GM12878 (cell line): Measurements from ENCODE around the gene PRDX1. TPM values are rescaled to one million over a fixed set of nuclear protein-coding genes. Genes with fewer than 3 reads are reported as not detected.

ENCODE experiments used
- ATAC-seq: fragments of 200-7000 bp; cut with Tn5 transposase; 3 replicates; pipeline ENCODE4 v1.9.1; 2020; ENCODE audit warnings: mild to moderate bottlenecking, moderate library complexity
- BruUV-seq: library from RNA; stranded (reverse); fragments of 400-500 nt; replicated peaks from 2 replicates; lab custom pipeline; 2021; lab: Mats Ljungman, UMichigan
- CTCF ChIA-PET: fragments of 300-600 bp; sonication (Branson Sonifier 250); formaldehyde crosslinking; extraction: SDS; loops from one replicate; lab custom pipeline; 2021; ENCODE audit warnings: inconsistent platforms; lab: Yijun Ruan, JAX
- POLR2A ChIA-PET: fragments of 350-600 bp; formaldehyde crosslinking; extraction: SDS; loops from one replicate; lab custom pipeline; 2021; ENCODE audit warnings: inconsistent platforms; lab: Charles Lee
- RAD21 ChIA-PET: fragments of 300-600 bp; sonication (Branson Sonifier 250); formaldehyde crosslinking; loops from one replicate; lab custom pipeline; 2023; ENCODE audit warnings: antibody characterized with exemption; ENCODE audit not compliant: unreplicated experiment; lab: Charles Lee
- SMC1A ChIA-PET: fragments of 300-600 bp; sonication (Branson Sonifier 250); formaldehyde crosslinking; loops from one replicate; lab custom pipeline; 2023; ENCODE audit not compliant: unreplicated experiment, uncharacterized antibody; lab: Charles Lee
- DNase-seq: peaks from one replicate; pipeline ENCODE4 v3.0.0-alpha.2; 2011; ENCODE audit warnings: low read depth, low spot score
- FAIRE-seq: peaks from 3 replicates; lab custom pipeline; 2011; peaks lifted over from hg19 to GRCh38; lab: Jason Lieb, UNC
- H2AFZ ChIP-seq: 2 replicates; pipeline ENCODE4 v1.6.0; 2011; ENCODE audit warnings: low read depth, low read length, control low read depth; ENCODE audit not compliant: control insufficient read depth
- H3K27ac ChIP-seq: 2 replicates; pipeline ENCODE4 v1.5.1; 2011; ENCODE audit warnings: control low read depth; ENCODE audit not compliant: control insufficient read depth, insufficient read depth
- H3K27me3 ChIP-seq, 2 experiments: replicated peaks in 1 of 2; 2 replicates each; pipeline versions ENCODE4 v1.6.0 to v1.6.1; 2011; ENCODE audit warnings: low read length in 1 of 2; ENCODE audit not compliant: control insufficient read depth in 2 of 2, insufficient read depth in 2 of 2
- H3K36me3 ChIP-seq, 2 experiments: 2 replicates each; pipeline ENCODE4 v1.5.1; 2011; ENCODE audit warnings: low read length in 1 of 2; ENCODE audit not compliant: control insufficient read depth in 2 of 2, insufficient read depth in 2 of 2
- H3K4me1 ChIP-seq: 2 replicates; pipeline ENCODE4 v1.6.1; 2011; ENCODE audit warnings: mild to moderate bottlenecking, low read length, moderate library complexity, mixed read lengths; ENCODE audit not compliant: control insufficient read depth, insufficient read depth
- H3K4me2 ChIP-seq: 2 replicates; pipeline ENCODE4 v1.6.0; 2011; ENCODE audit warnings: control low read depth; ENCODE audit not compliant: control insufficient read depth, insufficient read depth
- H3K4me3 ChIP-seq: fragments of 200-600 bp; sonication (generic); 2 replicates; pipeline ENCODE4 v1.5.1; 2016
- H3K79me2 ChIP-seq: 2 replicates; pipeline ENCODE4 v1.6.0; 2011; ENCODE audit warnings: low read length; ENCODE audit not compliant: control insufficient read depth, insufficient read depth
- H3K9ac ChIP-seq: 2 replicates; pipeline ENCODE4 v1.8.0; 2011; ENCODE audit warnings: low read length, control low read depth, mixed read lengths; ENCODE audit not compliant: control insufficient read depth, insufficient read depth
- H3K9me3 ChIP-seq: replicated peaks from 3 replicates; pipeline ENCODE4 v1.5.1; 2011; ENCODE audit warnings: mild to moderate bottlenecking, low read length; ENCODE audit not compliant: control insufficient read depth, insufficient read depth
- H4K20me1 ChIP-seq: 2 replicates; pipeline ENCODE4 v1.6.0; 2011; ENCODE audit not compliant: control insufficient read depth, insufficient read depth
- ASH2L ChIP-seq: fragments of 300-600, 200-600 bp; sonication (generic); IDR thresholded peaks from 2 replicates; pipeline ENCODE4 v1.6.1; 2017; ENCODE audit warnings: low read depth, mild to moderate bottlenecking, borderline replicate concordance
- ATF2 ChIP-seq: IDR thresholded peaks from 2 replicates; pipeline ENCODE4 v1.6.1; 2012; ENCODE audit warnings: low read length, inconsistent platforms
- CREM ChIP-seq: IDR thresholded peaks from 2 replicates; pipeline ENCODE4 v1.6.1; 2014; ENCODE audit warnings: antibody characterized with exemption, low read depth
- ETV6 ChIP-seq, 2 experiments: fragments of 450-650 bp in 1 of 2; IDR thresholded peaks in 1 of 2; conservative IDR thresholded peaks in 1 of 2; 2 replicates each; pipeline ENCODE4 v1.6.1; 2014; ENCODE audit warnings: antibody characterized with exemption in 1 of 2, borderline replicate concordance in 1 of 2, low read depth in 1 of 2, mild to moderate bottlenecking in 1 of 2, moderate library complexity in 1 of 2
- HCFC1 ChIP-seq: fragments of 150-350 bp; IDR thresholded peaks from 2 replicates; pipeline ENCODE4 v1.6.1; 2014; ENCODE audit warnings: low read length
- HDGF ChIP-seq: fragments of 450-650 bp; IDR thresholded peaks from 2 replicates; pipeline ENCODE4 v1.6.1; 2016; ENCODE audit warnings: antibody characterized with exemption
- IKZF1 ChIP-seq: fragments of 450-650 bp; conservative IDR thresholded peaks from 2 replicates; pipeline ENCODE4 v1.6.1; 2017; ENCODE audit warnings: antibody characterized with exemption, mild to moderate bottlenecking
- JUNB ChIP-seq: IDR thresholded peaks from 2 replicates; pipeline ENCODE4 v1.6.1; 2016; ENCODE audit warnings: antibody characterized with exemption, mild to moderate bottlenecking
- MEF2A ChIP-seq: IDR thresholded peaks from 2 replicates; pipeline ENCODE4 v1.6.1; 2011; ENCODE audit warnings: low read depth, mild to moderate bottlenecking, low read length, moderate library complexity; ENCODE audit not compliant: insufficient read depth
- MEF2B ChIP-seq: fragments of 450-650 bp; IDR thresholded peaks from 2 replicates; pipeline ENCODE4 v1.6.1; 2018; ENCODE audit warnings: mild to moderate bottlenecking, moderate library complexity; ENCODE audit not compliant: partially characterized antibody, poor library complexity, severe bottlenecking
- MTA3 ChIP-seq: IDR thresholded peaks from 2 replicates; pipeline ENCODE4 v1.6.1; 2012; ENCODE audit warnings: low read length, inconsistent platforms, borderline replicate concordance
- NFIC ChIP-seq: IDR thresholded peaks from 2 replicates; pipeline ENCODE4 v1.6.1; 2012; ENCODE audit warnings: low read depth, mild to moderate bottlenecking, inconsistent platforms, low read length, moderate library complexity
- NFXL1 ChIP-seq: fragments of 450-650 bp; IDR thresholded peaks from 2 replicates; pipeline ENCODE4 v1.6.1; 2017; ENCODE audit warnings: antibody characterized with exemption, mild to moderate bottlenecking, borderline replicate concordance
- POLR2A ChIP-seq: IDR thresholded peaks from 2 replicates; pipeline ENCODE4 v1.6.1; 2011; ENCODE audit warnings: low read depth, mild to moderate bottlenecking, low read length
- POU2F2 ChIP-seq: IDR thresholded peaks from 3 replicates; pipeline ENCODE4 v1.6.1; 2011; ENCODE audit warnings: low read depth, mild to moderate bottlenecking, low read length, borderline replicate concordance
- RAD51 ChIP-seq: fragments of 450-650 bp; IDR thresholded peaks from 2 replicates; pipeline ENCODE4 v1.6.1; 2016; ENCODE audit warnings: moderate library complexity, mild to moderate bottlenecking, inconsistent platforms
- RUNX3 ChIP-seq: IDR thresholded peaks from 2 replicates; pipeline ENCODE4 v1.6.1; 2012; ENCODE audit warnings: low read length, inconsistent platforms
- SPI1 ChIP-seq: IDR thresholded peaks from 2 replicates; pipeline ENCODE4 v1.6.1; 2011; ENCODE audit warnings: low read depth, mild to moderate bottlenecking, low read length, moderate library complexity, borderline replicate concordance; ENCODE audit not compliant: insufficient read depth
- ZBED1 ChIP-seq: IDR thresholded peaks from 2 replicates; pipeline ENCODE4 v1.6.1; 2016; ENCODE audit warnings: borderline replicate concordance
- ZNF622 ChIP-seq: fragments of 450-650 bp; IDR thresholded peaks from 2 replicates; pipeline ENCODE4 v1.6.1; 2017; ENCODE audit warnings: mild to moderate bottlenecking, inconsistent platforms
- ZSCAN29 ChIP-seq: fragments of 450-650 bp; IDR thresholded peaks from 2 replicates; pipeline ENCODE4 v1.6.1; 2017; ENCODE audit warnings: mild to moderate bottlenecking, moderate library complexity
- WGBS: methylation state at CpG from one replicate; pipeline ENCODE4 v1.1.6; 2016; ENCODE audit warnings: low lambda C conversion rate; ENCODE audit not compliant: insufficient replicate concordance, insufficient coverage; ENCODE audit errors: missing lambda C conversion rate; 5-methylcytosine and 5-hydroxymethylcytosine counted together
- in situ Hi-C: fragments of 300-500 bp; cut with MboI; formaldehyde crosslinking; loops from 9 replicates; pipeline ENCODE4 v1.14.3; 2018; ENCODE audit warnings: mixed read lengths
- intact Hi-C: fragments of 100-400 bp; cut with micrococcal nuclease; formaldehyde crosslinking; loops from one replicate; pipeline ENCODE4 v1.14.2; 2022; ENCODE audit not compliant: unreplicated experiment
- polyA plus RNA-seq, 11 experiments: library from polyadenylated mRNA; depleted of rRNA in 4 of 11; unstranded in 6 of 11; stranded (reverse) in 5 of 11; fragments of >200 nt; fragmentation: Nextera tagmentation in 4 of 11; fragmentation: Illumina TruSeq in 1 of 11; extraction: Ambion mirVana in 4 of 11; extraction: Trizol in 1 of 11; gene quantifications; 1 replicate in 1 of 11; 2 replicates in 10 of 11; pipeline versions ENCODE4 v1.2.1 to v1.2.3, GENCODE V29; 2011 to 2016; ENCODE audit warnings: inconsistent platforms in 2 of 11, missing spikeins in 2 of 11, low read depth in 1 of 11
- total RNA-seq, 4 experiments: library from RNA; depleted of rRNA in 3 of 4; stranded (reverse); fragments of >200 nt in 3 of 4; fragmentation: Illumina TruSeq in 1 of 4; extraction: Trizol in 1 of 4; gene quantifications; 2 replicates each; pipeline versions ENCODE4 v1.2.1 to v1.2.3, GENCODE V29; 2013 to 2021

Gene PRDX1
- total and polyA plus RNA-seq, 10 of the 15 experiments (the other 5 are each of a cell fraction or from before 2014, with no cell fraction given), result 659 to 1,775 (median 811) TPM

GRCh38 chr1:45507195-45507594 lies 14.5 kb downstream of the PRDX1 start (continued):
- TF ChIP-seq ASH2L, result no peak
- TF ChIP-seq HDGF, result no peak
- no peak for TF ChIP-seq ETV6 (conservative IDR thresholded peaks at IDR 0.05 in 1 of 2, IDR thresholded peaks at IDR 0.05 in 1 of 2; ENCODE audit: borderline replicate concordance in 1 of 2, low read depth in 1 of 2)
- TF ChIP-seq POU2F2, result no peak
- TF ChIP-seq ZNF622, result no peak
- TF ChIP-seq ZBED1, result no peak

- ATAC-seq (no peak), FAIRE-seq (peak; percentile 38), DNase-seq (no peak)
- ChIA-PET RAD21 (interaction anchor here (0.7 to 4.8 kb wide), 2 partner anchors 16 to 695 kb away, joined by 5 to 42 read pairs; partner anchors contain the start of genes BTBD19 and PRDX1), POLR2A (interaction anchor here (0.6 to 1.7 kb wide), 4 partner anchors 18 to 687 kb away, joined by 3 to 6 read pairs (median 4); partner anchors contain the start of gene PRDX1), CTCF (interaction anchor here (0.6 to 7.4 kb wide), 5 partner anchors 8 to 110 kb away, joined by 3 to 84 read pairs (median 5); no protein-coding TSS in a partner anchor), SMC1A (interaction anchor here (1.1 kb wide), 2 partner anchors 27 to 65 kb away, joined by 3 to 4 read pairs; no protein-coding TSS in a partner anchor)
- WGBS, result 56% methylated on average over 14 of the region's 14 CpGs
- Histone ChIP-seq H3K4me1 (peaks cover 15% of the 10 kb centered on the region), H3K4me3 (no peak overlapping the region), H3K9ac (no peak overlapping the region), H2AFZ (no peak overlapping the region), H3K27ac (peak overlapping the region; percentile 3; the same call in 1 of the 2 replicates), H3K9me3 (no peaks in the 10 kb centered on the region), H3K79me2 (peaks cover 9% of the 10 kb centered on the region), H3K36me3 (peaks cover 0 to 6% of the 10 kb centered on the region in 2 experiments; a peak in 2 of 4 replicates), H4K20me1 (no peaks in the 10 kb centered on the region), H3K4me2 (peak overlapping the region; percentile 21; the same call in 1 of the 2 replicates), H3K27me3 (no peaks in the 10 kb centered on the region)
- intact Hi-C loops (loop anchor here (5.0 kb wide), 2 partner anchors 49 to 184 kb away; partner anchors contain the start of genes AKR1A1, GPBP1L1 and TMEM69), in situ Hi-C loops (no loop called here)
- BruUV-seq, result no TSS peak
- TF ChIP-seq CREM (peak; percentile 23; the same call in 1 of the 2 replicates), ZNF622 (no peak), HCFC1 (no peak), SPI1 (0 out of 2 replicates have a peak, but pooled peaks have one; percentile 5), RAD51 (no peak), ZSCAN29 (peak; percentile 97), NFXL1 (no peak), RUNX3 (peak; percentile 91), POLR2A (no peak), NFIC (0 out of 2 replicates have a peak, but pooled peaks have one; percentile 18), IKZF1 (no peak), JUNB (peak; percentile 36; the same call in 1 of the 2 replicates), MTA3 (peak; percentile 43; the same call in 1 of the 2 replicates), MEF2A (0 out of 2 replicates have a peak, but pooled peaks have one; percentile 34), MEF2B (peak; percentile 24), ATF2 (0 out of 2 replicates have a peak, but pooled peaks have one; percentile 22)
These were observed 18.0 kb downstream of the PRDX1 start for GRCh38 chr1:45503462-45504360.
